ENCODE results near the gene ZNF316. TPM values are rescaled to one million over a fixed set of nuclear protein-coding genes. Genes with fewer than 3 reads are reported as not detected.
"Not testable (repeated sequence)": the region's sequence is repeated elsewhere in the genome, so short reads cannot be mapped to it uniquely, and the experiment has no call there.

Gene ZNF316
- total and polyA plus RNA-seq, 2 experiments from 2014 or later = 1.1 to 14.3 TPM

DNA sequence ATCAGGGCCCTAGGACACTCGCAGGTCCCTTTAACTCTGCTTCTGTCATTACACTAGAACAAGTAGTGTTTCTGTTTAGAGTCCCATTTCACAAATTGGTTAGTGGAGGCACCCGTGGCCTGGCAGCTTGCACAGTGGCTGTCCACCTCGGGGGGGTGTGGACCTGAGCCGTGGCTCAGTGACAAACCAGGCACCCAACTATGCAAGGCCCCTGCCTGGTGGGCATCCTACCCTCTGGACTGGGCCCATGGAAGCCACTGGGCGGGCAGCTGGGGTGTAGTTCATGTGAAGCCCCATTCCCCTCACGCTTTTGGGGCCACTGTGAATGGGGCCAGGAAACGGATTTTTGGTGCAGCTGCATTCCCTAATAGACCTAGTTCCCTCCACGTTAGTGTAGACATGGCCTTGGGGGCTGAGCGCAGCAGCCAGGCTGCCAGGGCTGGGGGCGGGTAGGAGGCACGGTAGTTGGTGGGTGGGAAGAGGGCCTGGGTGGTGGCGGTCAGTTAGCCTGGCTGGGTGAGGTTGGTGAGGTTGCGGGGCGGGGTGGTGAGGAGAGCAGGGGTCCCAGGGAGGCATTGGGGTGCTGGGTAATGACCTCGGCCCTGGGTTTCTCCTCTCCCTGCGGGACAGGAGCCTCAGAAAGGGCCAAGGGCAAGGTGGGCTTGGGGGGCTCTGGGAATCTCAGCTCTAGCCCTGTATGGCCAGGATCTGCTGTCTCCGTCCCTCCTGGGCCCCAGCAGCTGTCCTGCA lies 18.7 kb downstream of the ZNF316 start:
- Histone ChIP-seq H3K4me3 (no peak overlapping the region), H3F3A (ENCODE audit: insufficient read depth) (peaks cover 5% of the 10 kb centered on the region; the same call in 1 of the 2 replicates), H3K4me1 (ENCODE audit: insufficient read depth) (no peaks in the 10 kb centered on the region), H3K79me2 (ENCODE audit: insufficient read depth) (no peaks in the 10 kb centered on the region), H3K9me2 (ENCODE audit: insufficient read depth) (no peaks in the 10 kb centered on the region), H4K20me1 (ENCODE audit: insufficient read depth) (no peaks in the 10 kb centered on the region), H3K27ac (no peak overlapping the region), H3K4me2 (ENCODE audit: unreplicated experiment) (no peak overlapping the region), H3K9ac (no peak overlapping the region), H3K27me3 (replicated peaks; ENCODE audit: insufficient read depth) (no peaks in the 10 kb centered on the region), H3K36me3 (ENCODE audit: low read depth) (no peaks in the 10 kb centered on the region; the same call in 1 of the 2 replicates), H2AFZ (no peak overlapping the region), H3K9me3 (ENCODE audit: low read depth) (no peaks in the 10 kb centered on the region)
- WGBS, 2 experiments (ENCODE audit: low coverage in 1 of 2, low lambda C conversion rate in 2 of 2, missing lambda C conversion rate in 2 of 2) = 94 to 97% methylated on average over 12 to 17 of the region's 17 CpGs
- no peak for DNase-seq
- in situ Hi-C loops (cut with MboI) = no loop called here
- no peak for TF ChIP-seq EZH2phosphoT487 (IDR thresholded peaks at IDR 0.05; ENCODE audit: insufficient read depth, low read depth)
- TF ChIP-seq EZH2 (IDR thresholded peaks at IDR 0.05; ENCODE audit: insufficient read depth, poor library complexity, severe bottlenecking) = no peak

DNA sequence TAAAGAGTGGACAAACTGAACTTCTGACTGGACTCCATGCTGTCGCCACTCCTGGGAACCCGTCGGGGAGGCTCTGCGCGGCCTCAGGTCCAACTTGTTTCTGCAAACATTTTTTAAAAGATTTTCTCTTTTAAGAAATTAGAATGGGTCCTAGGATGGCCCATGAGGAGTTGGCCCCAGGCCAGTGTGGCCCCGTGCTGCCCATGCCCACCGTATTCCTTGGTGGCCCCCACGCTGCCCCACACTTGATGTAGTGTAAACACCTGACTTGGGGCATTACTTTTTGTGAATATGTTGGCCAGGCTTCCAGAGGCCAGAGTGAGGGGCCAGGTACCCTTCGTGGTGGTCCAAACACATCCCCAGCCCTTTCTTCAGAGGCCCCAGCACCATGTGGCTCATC lies 19.3 kb downstream of the ZNF316 start:
- DNase-seq = no peak
- no peak overlapping the region for H3K9ac ChIP-seq
- H3F3A ChIP-seq (ENCODE audit: insufficient read depth) = peaks cover 5% of the 10 kb centered on the region; the same call in 1 of the 2 replicates
- H4K20me1 ChIP-seq (ENCODE audit: insufficient read depth) = no peaks in the 10 kb centered on the region
- no peaks in the 10 kb centered on the region for H3K4me1 ChIP-seq (ENCODE audit: insufficient read depth)
- H3K79me2 ChIP-seq (ENCODE audit: insufficient read depth) = no peaks in the 10 kb centered on the region
- no peak overlapping the region for H2AFZ ChIP-seq
- TF ChIP-seq EZH2phosphoT487 (IDR thresholded peaks at IDR 0.05; ENCODE audit: insufficient read depth, low read depth) (no peak), EZH2 (IDR thresholded peaks at IDR 0.05; ENCODE audit: insufficient read depth, poor library complexity, severe bottlenecking) (no peak)
- H3K36me3 ChIP-seq (ENCODE audit: low read depth) = no peaks in the 10 kb centered on the region; the same call in 1 of the 2 replicates
- no peaks in the 10 kb centered on the region for H3K9me2 ChIP-seq (ENCODE audit: insufficient read depth)
- no peak overlapping the region for H3K4me3 ChIP-seq
- WGBS, 2 experiments (ENCODE audit: low coverage in 1 of 2, low lambda C conversion rate in 2 of 2, missing lambda C conversion rate in 2 of 2) = 91 to 96% methylated on average over 9 of the region's 9 CpGs
- in situ Hi-C loops (cut with MboI) = no loop called here
- H3K9me3 ChIP-seq (ENCODE audit: low read depth) = no peaks in the 10 kb centered on the region
- no peak overlapping the region for H3K27ac ChIP-seq
- H3K27me3 ChIP-seq (replicated peaks; ENCODE audit: insufficient read depth) = no peaks in the 10 kb centered on the region
- no peak overlapping the region for H3K4me2 ChIP-seq (ENCODE audit: unreplicated experiment)

DNA sequence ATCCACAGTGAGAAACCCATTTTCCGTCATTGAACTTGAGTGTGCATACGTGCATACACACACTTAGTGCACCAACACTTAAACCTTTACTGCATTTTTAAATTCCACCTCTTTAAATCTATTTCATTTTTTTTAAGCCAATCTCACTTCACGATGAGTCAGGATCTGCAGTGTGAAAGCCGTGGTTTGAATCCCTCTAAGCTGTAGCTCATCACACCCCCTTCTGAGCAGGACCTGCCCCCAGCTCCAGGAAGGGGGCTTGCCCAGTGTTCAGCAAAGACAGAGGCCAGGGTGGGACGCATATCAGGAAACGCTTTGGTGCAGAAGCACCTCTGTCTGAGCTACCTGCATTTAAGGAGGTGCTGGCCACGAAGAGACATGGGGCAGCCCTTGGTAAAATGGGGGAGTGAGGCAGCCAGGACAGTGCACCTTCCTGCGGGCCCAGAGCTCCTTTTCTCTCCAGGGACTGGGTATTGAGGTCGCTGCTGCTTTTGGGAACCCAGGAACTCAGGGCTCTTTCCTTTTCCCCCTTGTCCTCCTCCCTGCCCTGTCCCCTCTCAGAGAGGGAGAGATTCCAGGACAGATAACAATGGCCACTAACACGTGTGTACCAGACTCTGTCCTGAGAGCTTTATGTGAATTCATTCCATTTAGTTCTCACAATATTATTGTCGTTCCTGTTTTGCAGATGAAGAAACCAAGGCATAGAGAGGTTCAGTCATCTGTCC lies 21.7 kb downstream of the ZNF316 start:
- Histone ChIP-seq H4K20me1 (ENCODE audit: insufficient read depth) (no peaks in the 10 kb centered on the region), H3K9me3 (ENCODE audit: low read depth) (no peaks in the 10 kb centered on the region), H3K4me1 (ENCODE audit: insufficient read depth) (no peaks in the 10 kb centered on the region), H3K79me2 (ENCODE audit: insufficient read depth) (no peaks in the 10 kb centered on the region), H3K9ac (no peak overlapping the region), H3K36me3 (ENCODE audit: low read depth) (no peaks in the 10 kb centered on the region; the same call in 1 of the 2 replicates), H3K27ac (no peak overlapping the region), H3K4me3 (no peak overlapping the region), H3K27me3 (replicated peaks; ENCODE audit: insufficient read depth) (no peaks in the 10 kb centered on the region), H3K4me2 (ENCODE audit: unreplicated experiment) (no peak overlapping the region), H3F3A (ENCODE audit: insufficient read depth) (peaks cover 5% of the 10 kb centered on the region; the same call in 1 of the 2 replicates), H2AFZ (no peak overlapping the region), H3K9me2 (ENCODE audit: insufficient read depth) (no peaks in the 10 kb centered on the region)
- in situ Hi-C loops (cut with MboI) = no loop called here
- no peak for TF ChIP-seq EZH2 (IDR thresholded peaks at IDR 0.05; ENCODE audit: insufficient read depth, poor library complexity, severe bottlenecking)
- TF ChIP-seq EZH2phosphoT487 (IDR thresholded peaks at IDR 0.05; ENCODE audit: insufficient read depth, low read depth) = no peak
- WGBS, 2 experiments (ENCODE audit: low coverage in 1 of 2, low lambda C conversion rate in 2 of 2, missing lambda C conversion rate in 2 of 2) = 30 to 35% methylated on average over 11 of the region's 11 CpGs
- DNase-seq = peak; percentile 38

DNA sequence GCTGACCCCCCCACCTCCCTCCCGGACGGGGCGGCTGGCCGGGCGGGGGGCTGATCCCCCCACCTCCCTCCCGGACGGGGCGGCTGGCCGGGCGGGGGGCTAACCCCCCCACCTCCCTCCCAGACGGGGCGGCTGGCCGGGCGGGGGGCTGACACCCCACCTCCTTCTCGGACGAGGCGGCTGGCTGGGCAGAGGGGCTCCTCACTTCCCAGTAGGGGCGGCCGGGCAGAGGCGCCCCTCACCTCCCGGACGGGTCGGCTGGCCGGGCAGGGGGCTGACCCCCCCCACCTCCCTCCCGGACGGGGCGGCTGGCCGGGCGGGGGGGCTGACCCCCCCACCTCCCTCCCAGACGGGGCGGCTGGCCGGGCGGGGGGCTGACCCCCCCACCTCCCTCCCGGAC lies 33.7 kb downstream of the ZNF316 start:
- in situ Hi-C loops (cut with MboI); H3K79me2 ChIP-seq (ENCODE audit: insufficient read depth); H3K9me3 ChIP-seq (ENCODE audit: low read depth); H3K27ac ChIP-seq; H2AFZ ChIP-seq; H4K20me1 ChIP-seq (ENCODE audit: insufficient read depth); H3K4me2 ChIP-seq (ENCODE audit: unreplicated experiment); H3K36me3 ChIP-seq (ENCODE audit: low read depth); H3K9ac ChIP-seq; H3K9me2 ChIP-seq (ENCODE audit: insufficient read depth); DNase-seq; H3K27me3 ChIP-seq (replicated peaks; ENCODE audit: insufficient read depth); H3K4me3 ChIP-seq; H3K4me1 ChIP-seq (ENCODE audit: insufficient read depth): not testable (repeated sequence)
- WGBS, 2 experiments (ENCODE audit: low coverage in 1 of 2, low lambda C conversion rate in 2 of 2, missing lambda C conversion rate in 2 of 2) = 85% methylated on average over 5 of the region's 34 CpGs; no CpG with 5 or more reads in 1 of the 2 experiments
- peaks cover 12% of the 10 kb centered on the region; the same call in 1 of the 2 replicates for H3F3A ChIP-seq (ENCODE audit: insufficient read depth)
